HEK293 (cell line): Measurements from ENCODE around the gene MMP25.

Experiments used
- AEBP2 ChIP-seq: fragments of 450-650 bp; formaldehyde crosslinking; IDR thresholded peaks from 2 replicates; pipeline ENCODE4 v1.5.1; 2016; ENCODE audit warnings: missing biosample characterization, missing genetic modification characterization, borderline replicate concordance
- BCL11A ChIP-seq: fragments of 450-650 bp; formaldehyde crosslinking; IDR thresholded peaks from 2 replicates; pipeline ENCODE4 v1.5.1; 2016; ENCODE audit warnings: low read depth, missing biosample characterization, missing genetic modification characterization
- KLF8 ChIP-seq: fragments of 450-650 bp; formaldehyde crosslinking; IDR thresholded peaks from 2 replicates; pipeline ENCODE4 v1.5.1; 2016; ENCODE audit warnings: missing biosample characterization, missing genetic modification characterization
- REST ChIP-seq: fragments of 450-650 bp; formaldehyde crosslinking; IDR thresholded peaks from 2 replicates; pipeline ENCODE4 v1.5.1; 2016; ENCODE audit warnings: missing biosample characterization, missing genetic modification characterization
- SCRT1 ChIP-seq: fragments of 450-650 bp; formaldehyde crosslinking; IDR thresholded peaks from 2 replicates; pipeline ENCODE4 v1.5.1; 2016; ENCODE audit warnings: missing biosample characterization, missing genetic modification characterization, borderline replicate concordance
- TCF7L2 ChIP-seq: IDR thresholded peaks from 2 replicates; pipeline ENCODE4 v1.6.1; 2011; ENCODE audit warnings: low read depth, mild to moderate bottlenecking, inconsistent platforms, low read length, moderate library complexity, borderline replicate concordance
- WT1 ChIP-seq: fragments of 450-650 bp; formaldehyde crosslinking; IDR thresholded peaks from 2 replicates; pipeline ENCODE4 v1.5.1; 2016; ENCODE audit warnings: missing biosample characterization, missing genetic modification characterization
- ZFHX2 ChIP-seq: fragments of 450-650 bp; formaldehyde crosslinking; conservative IDR thresholded peaks from 2 replicates; pipeline ENCODE4 v1.5.1; 2016; ENCODE audit warnings: missing biosample characterization, missing genetic modification characterization
- ZNF10 ChIP-seq: fragments of 450-650 bp; formaldehyde crosslinking; IDR thresholded peaks from 2 replicates; pipeline ENCODE4 v1.5.1; 2017; ENCODE audit warnings: missing biosample characterization, missing genetic modification characterization
- ZNF211 ChIP-seq: fragments of 450-650 bp; formaldehyde crosslinking; IDR thresholded peaks from 2 replicates; pipeline ENCODE4 v1.5.1; 2016; ENCODE audit warnings: low read depth, missing biosample characterization, missing genetic modification characterization
- ZNF335 ChIP-seq: fragments of 450-650 bp; formaldehyde crosslinking; conservative IDR thresholded peaks from 2 replicates; pipeline ENCODE4 v1.5.1; 2016; ENCODE audit warnings: missing biosample characterization, missing genetic modification characterization
- ZNF518A ChIP-seq: fragments of 450-650 bp; formaldehyde crosslinking; conservative IDR thresholded peaks from 2 replicates; pipeline ENCODE4 v1.5.1; 2016; ENCODE audit warnings: low read depth, missing biosample characterization, missing genetic modification characterization
- ZNF530 ChIP-seq: fragments of 450-650 bp; formaldehyde crosslinking; IDR thresholded peaks from 2 replicates; pipeline ENCODE4 v1.5.1; 2016; ENCODE audit warnings: low read depth, missing biosample characterization, missing genetic modification characterization
- ZNF571 ChIP-seq: fragments of 450-650 bp; formaldehyde crosslinking; IDR thresholded peaks from 2 replicates; pipeline ENCODE4 v1.5.0; 2017; ENCODE audit warnings: missing biosample characterization, missing genetic modification characterization
- ZNF664 ChIP-seq: fragments of 450-650 bp; formaldehyde crosslinking; IDR thresholded peaks from 2 replicates; pipeline ENCODE4 v1.5.1; 2016; ENCODE audit warnings: missing biosample characterization, missing genetic modification characterization
- ZNF837 ChIP-seq: fragments of 450-650 bp; formaldehyde crosslinking; IDR thresholded peaks from 2 replicates; pipeline ENCODE4 v1.5.1; 2016; ENCODE audit warnings: missing biosample characterization, missing genetic modification characterization
- TF ChIP-seq, protein P1 (sequence below): IDR thresholded peaks from 2 replicates; pipeline ENCODE4 v1.6.1; 2011; ENCODE audit warnings: mild to moderate bottlenecking, low read depth, low read length, borderline replicate concordance
- TF ChIP-seq, protein P2 (sequence below): fragments of 450-650 bp; formaldehyde crosslinking; IDR thresholded peaks from 2 replicates; pipeline ENCODE4 v1.5.1; 2016; ENCODE audit warnings: missing biosample characterization, missing genetic modification characterization
- TF ChIP-seq, protein P3 (sequence below): fragments of 450-650 bp; formaldehyde crosslinking; IDR thresholded peaks from 2 replicates; pipeline ENCODE4 v1.5.1; 2016; ENCODE audit warnings: missing biosample characterization, missing genetic modification characterization
- TF ChIP-seq, protein P4 (sequence below): fragments of 450-650 bp; formaldehyde crosslinking; IDR thresholded peaks from 2 replicates; pipeline ENCODE4 v1.5.1; 2016; ENCODE audit warnings: missing biosample characterization, missing genetic modification characterization

The MMP25 gene

DNA sequence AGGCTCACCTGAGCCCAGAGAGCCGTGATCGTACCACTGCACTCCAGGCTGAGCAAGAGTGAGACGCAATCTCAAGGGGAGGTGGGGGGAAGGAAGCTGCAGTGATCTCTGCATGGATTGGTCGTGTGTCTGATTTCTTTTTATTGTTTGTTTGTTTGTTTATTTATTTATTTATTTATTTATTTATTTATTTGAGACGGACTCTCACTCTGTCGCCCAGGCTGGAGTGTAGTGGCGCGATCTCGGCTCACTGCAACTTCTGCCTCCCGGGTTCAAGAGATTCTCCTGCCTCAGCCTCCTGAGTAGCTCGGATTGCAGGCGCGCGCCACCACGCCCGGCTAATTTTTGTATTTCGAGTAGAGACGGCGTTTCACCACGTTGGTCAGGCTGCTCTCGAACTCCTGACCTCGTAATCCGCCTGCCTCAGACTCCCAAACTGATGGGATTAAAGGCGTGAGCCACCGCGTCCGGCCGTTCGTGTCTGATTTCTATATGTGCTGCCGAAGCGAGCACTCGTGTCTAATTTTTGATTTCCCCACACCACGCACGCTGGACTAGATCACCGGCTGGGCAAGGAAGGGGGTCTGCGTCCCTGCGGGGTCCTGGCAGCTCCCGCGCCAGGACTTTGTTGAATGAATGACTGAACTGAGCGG, 26.6 kb upstream of the MMP25 start (continued):
- TF ChIP-seq ZNF518A (tag by site-specific recombination) (peak; percentile 91), ZNF530 (no peak), ZFHX2 (tag by site-specific recombination) (no peak), ZNF571 (tag by site-specific recombination) (no peak), ZNF664 (tag by site-specific recombination) (peak; percentile 70; the same call in 1 of the 2 replicates), ZNF211 (tag by site-specific recombination) (no peak), BCL11A (no peak), AEBP2 (peak; percentile 51; the same call in 1 of the 2 replicates), WT1 (tag by site-specific recombination) (no peak), KLF8 (no peak), ZNF837 (tag by site-specific recombination) (no peak), ZNF335 (tag by site-specific recombination) (peak; percentile 99), REST (tag by site-specific recombination) (peak; percentile 50; the same call in 1 of the 2 replicates), TCF7L2 (no peak), SCRT1 (no peak), ZNF10 (tag by site-specific recombination) (no peak)
- TF ChIP-seq, protein P1, sequence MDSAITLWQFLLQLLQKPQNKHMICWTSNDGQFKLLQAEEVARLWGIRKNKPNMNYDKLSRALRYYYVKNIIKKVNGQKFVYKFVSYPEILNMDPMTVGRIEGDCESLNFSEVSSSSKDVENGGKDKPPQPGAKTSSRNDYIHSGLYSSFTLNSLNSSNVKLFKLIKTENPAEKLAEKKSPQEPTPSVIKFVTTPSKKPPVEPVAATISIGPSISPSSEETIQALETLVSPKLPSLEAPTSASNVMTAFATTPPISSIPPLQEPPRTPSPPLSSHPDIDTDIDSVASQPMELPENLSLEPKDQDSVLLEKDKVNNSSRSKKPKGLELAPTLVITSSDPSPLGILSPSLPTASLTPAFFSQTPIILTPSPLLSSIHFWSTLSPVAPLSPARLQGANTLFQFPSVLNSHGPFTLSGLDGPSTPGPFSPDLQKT: no peak
- TF ChIP-seq, protein P2, sequence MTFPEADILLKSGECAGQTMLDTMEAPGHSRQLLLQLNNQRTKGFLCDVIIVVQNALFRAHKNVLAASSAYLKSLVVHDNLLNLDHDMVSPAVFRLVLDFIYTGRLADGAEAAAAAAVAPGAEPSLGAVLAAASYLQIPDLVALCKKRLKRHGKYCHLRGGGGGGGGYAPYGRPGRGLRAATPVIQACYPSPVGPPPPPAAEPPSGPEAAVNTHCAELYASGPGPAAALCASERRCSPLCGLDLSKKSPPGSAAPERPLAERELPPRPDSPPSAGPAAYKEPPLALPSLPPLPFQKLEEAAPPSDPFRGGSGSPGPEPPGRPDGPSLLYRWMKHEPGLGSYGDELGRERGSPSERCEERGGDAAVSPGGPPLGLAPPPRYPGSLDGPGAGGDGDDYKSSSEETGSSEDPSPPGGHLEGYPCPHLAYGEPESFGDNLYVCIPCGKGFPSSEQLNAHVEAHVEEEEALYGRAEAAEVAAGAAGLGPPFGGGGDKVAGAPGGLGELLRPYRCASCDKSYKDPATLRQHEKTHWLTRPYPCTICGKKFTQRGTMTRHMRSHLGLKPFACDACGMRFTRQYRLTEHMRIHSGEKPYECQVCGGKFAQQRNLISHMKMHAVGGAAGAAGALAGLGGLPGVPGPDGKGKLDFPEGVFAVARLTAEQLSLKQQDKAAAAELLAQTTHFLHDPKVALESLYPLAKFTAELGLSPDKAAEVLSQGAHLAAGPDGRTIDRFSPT (tag by site-specific recombination): no peak
- TF ChIP-seq, protein P3, sequence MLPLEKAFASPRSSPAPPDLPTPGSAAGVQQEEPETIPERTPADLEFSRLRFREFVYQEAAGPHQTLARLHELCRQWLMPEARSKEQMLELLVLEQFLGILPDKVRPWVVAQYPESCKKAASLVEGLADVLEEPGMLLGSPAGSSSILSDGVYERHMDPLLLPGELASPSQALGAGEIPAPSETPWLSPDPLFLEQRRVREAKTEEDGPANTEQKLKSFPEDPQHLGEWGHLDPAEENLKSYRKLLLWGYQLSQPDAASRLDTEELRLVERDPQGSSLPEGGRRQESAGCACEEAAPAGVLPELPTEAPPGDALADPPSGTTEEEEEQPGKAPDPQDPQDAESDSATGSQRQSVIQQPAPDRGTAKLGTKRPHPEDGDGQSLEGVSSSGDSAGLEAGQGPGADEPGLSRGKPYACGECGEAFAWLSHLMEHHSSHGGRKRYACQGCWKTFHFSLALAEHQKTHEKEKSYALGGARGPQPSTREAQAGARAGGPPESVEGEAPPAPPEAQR (tag by site-specific recombination): no peak
- TF ChIP-seq, protein P4, sequence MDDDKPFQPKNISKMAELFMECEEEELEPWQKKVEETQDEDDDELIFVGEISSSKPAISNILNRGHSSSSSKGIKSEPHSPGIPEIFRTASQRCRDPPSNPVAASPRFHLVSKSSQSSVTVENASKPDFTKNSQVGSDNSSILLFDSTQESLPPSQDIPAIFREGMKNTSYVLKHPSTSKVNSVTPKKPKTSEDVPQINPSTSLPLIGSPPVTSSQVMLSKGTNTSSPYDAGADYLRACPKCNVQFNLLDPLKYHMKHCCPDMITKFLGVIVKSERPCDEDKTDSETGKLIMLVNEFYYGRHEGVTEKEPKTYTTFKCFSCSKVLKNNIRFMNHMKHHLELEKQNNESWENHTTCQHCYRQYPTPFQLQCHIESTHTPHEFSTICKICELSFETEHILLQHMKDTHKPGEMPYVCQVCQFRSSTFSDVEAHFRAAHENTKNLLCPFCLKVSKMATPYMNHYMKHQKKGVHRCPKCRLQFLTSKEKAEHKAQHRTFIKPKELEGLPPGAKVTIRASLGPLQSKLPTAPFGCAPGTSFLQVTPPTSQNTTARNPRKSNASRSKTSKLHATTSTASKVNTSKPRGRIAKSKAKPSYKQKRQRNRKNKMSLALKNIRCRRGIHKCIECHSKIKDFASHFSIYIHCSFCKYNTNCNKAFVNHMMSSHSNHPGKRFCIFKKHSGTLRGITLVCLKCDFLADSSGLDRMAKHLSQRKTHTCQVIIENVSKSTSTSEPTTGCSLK (tag by site-specific recombination): no peak
